Mucosa of rectum (tissue), 2 donors: Measurements from ENCODE around the gene TBXAS1.

Experiments
- H3K27ac ChIP-seq, 2 donors: one replicate each; pipeline ENCODE4 v1.7.0; 2013; ENCODE audit warnings: inconsistent platforms in 2 of 2, low read depth in 2 of 2, low read length in 2 of 2
- H3K27me3 ChIP-seq, 2 donors: one replicate each; pipeline ENCODE4 v1.7.0; 2013; ENCODE audit warnings: low read length in 2 of 2; ENCODE audit not compliant: control insufficient read depth in 2 of 2, insufficient read depth in 2 of 2
- H3K36me3 ChIP-seq, 2 donors: one replicate each; pipeline ENCODE4 v1.7.0; 2013; ENCODE audit warnings: low read length in 2 of 2; ENCODE audit not compliant: control insufficient read depth in 2 of 2, insufficient read depth in 2 of 2
- H3K4me1 ChIP-seq, 2 donors: one replicate each; pipeline ENCODE4 v1.7.0; 2013; ENCODE audit warnings: low read length in 2 of 2, mild to moderate bottlenecking in 1 of 2; ENCODE audit not compliant: control insufficient read depth in 2 of 2, insufficient read depth in 2 of 2
- H3K4me3 ChIP-seq, 2 donors: one replicate each; pipeline ENCODE4 v1.7.0; 2013; ENCODE audit warnings: low read length in 2 of 2
- H3K9ac ChIP-seq, 2 donors: one replicate each; pipeline ENCODE4 v1.7.0; 2013; ENCODE audit warnings: low read length in 2 of 2, low read depth in 1 of 2, mild to moderate bottlenecking in 1 of 2
- H3K9me3 ChIP-seq, 2 donors: one replicate each; pipeline ENCODE4 v1.7.0; 2013; ENCODE audit warnings: low read length in 2 of 2; ENCODE audit not compliant: control insufficient read depth in 2 of 2
- donor health status: healthy.
- donor health status: Normal muscosa, but diverticular disease.

Gene TBXAS1

DNA sequence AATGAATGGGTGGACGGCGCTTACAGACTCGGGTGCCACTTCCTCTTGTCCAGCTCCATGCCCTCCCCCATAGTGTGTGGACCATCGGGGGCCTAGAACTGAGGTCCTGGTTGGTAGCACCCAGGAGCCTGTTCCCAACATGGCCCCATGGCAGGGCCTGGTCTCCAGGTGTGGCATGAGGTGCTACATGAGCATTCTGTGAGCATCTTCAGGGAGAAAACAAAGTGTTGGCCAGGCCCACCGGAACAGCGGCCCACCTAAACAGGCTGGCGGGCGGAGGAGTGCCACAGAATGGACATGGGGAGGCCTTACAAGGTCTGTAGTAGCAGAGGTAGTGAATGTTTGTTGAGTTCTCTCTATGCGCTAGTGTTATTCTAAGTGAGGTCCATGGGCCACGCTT lies 156.7 kb downstream of the TBXAS1 start:
- Histone ChIP-seq H3K36me3 (no peaks in the 10 kb centered on the region), H3K4me1 (no peaks in the 10 kb centered on the region), H3K9ac (no peak overlapping the region), H3K4me3 (no peak overlapping the region), H3K27ac (no peak overlapping the region), H3K9me3 (no peaks in the 10 kb centered on the region), H3K27me3 (no peaks in the 10 kb centered on the region)

- Histone ChIP-seq H3K9ac (no peak overlapping the region), H3K4me1 (no peaks in the 10 kb centered on the region), H3K27me3 (no peaks in the 10 kb centered on the region), H3K36me3 (no peaks in the 10 kb centered on the region), H3K27ac (no peak overlapping the region), H3K9me3 (no peaks in the 10 kb centered on the region), H3K4me3 (no peak overlapping the region)
Measured at GRCh38 chr7:139987691-139988516, 158.8 kb downstream of the TBXAS1 start.

- Histone ChIP-seq H3K9ac (no peak overlapping the region), H3K9me3 (no peaks in the 10 kb centered on the region), H3K36me3 (no peaks in the 10 kb centered on the region), H3K4me3 (no peak overlapping the region), H3K4me1 (no peaks in the 10 kb centered on the region), H3K27ac (no peak overlapping the region), H3K27me3 (no peaks in the 10 kb centered on the region)
Measured at GRCh38 chr7:139989366-139990141, 160.5 kb downstream of the TBXAS1 start.

- H3K9ac ChIP-seq = no peak overlapping the region
Measured at GRCh38 chr7:139990142-139990535, 161.1 kb downstream of the TBXAS1 start.

GRCh38 chr7:139990571-139991268 lies 161.7 kb downstream of the TBXAS1 start:
- Histone ChIP-seq H3K27me3 (no peaks in the 10 kb centered on the region), H3K9ac (no peak overlapping the region), H3K4me3 (no peak overlapping the region), H3K9me3 (no peaks in the 10 kb centered on the region), H3K36me3 (no peaks in the 10 kb centered on the region), H3K4me1 (no peaks in the 10 kb centered on the region), H3K27ac (no peak overlapping the region)

More at GRCh38 chr7:139990142-139990535, 161.1 kb downstream of the TBXAS1 start:
- H3K4me3 ChIP-seq = no peak overlapping the region
- no peaks in the 10 kb centered on the region for H3K4me1 ChIP-seq
- H3K27me3 ChIP-seq = no peaks in the 10 kb centered on the region
- H3K36me3 ChIP-seq = no peaks in the 10 kb centered on the region
- no peaks in the 10 kb centered on the region for H3K9me3 ChIP-seq
- H3K27ac ChIP-seq = no peak overlapping the region

DNA sequence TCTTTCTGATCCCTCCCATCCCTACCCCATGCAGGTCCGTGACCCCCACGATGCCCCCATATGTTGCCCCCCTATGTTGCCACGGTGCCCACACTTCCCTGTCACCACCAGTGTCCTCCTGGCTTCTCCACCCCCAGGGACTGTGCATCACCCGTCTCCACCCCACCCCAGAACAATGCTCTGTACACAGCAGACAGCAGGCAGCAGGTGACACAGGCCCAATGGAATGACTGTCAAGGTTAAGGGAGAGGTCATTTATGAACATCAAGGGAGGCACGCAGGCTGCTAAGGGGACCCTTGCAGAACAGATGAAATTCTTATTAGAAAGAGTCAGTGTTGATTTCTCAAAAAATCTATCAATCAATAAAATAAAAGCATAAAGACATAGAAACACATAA lies 162.2 kb downstream of the TBXAS1 start:
- no peak overlapping the region for H3K4me3 ChIP-seq
- no peak overlapping the region for H3K27ac ChIP-seq
- no peaks in the 10 kb centered on the region for H3K36me3 ChIP-seq
- H3K9me3 ChIP-seq = no peaks in the 10 kb centered on the region
- H3K27me3 ChIP-seq = no peaks in the 10 kb centered on the region
- H3K9ac ChIP-seq = no peak overlapping the region
- H3K4me1 ChIP-seq = no peaks in the 10 kb centered on the region

- H3K27ac ChIP-seq = no peak overlapping the region
- no peak overlapping the region for H3K9ac ChIP-seq
- H3K9me3 ChIP-seq = no peaks in the 10 kb centered on the region
- H3K4me3 ChIP-seq = no peak overlapping the region
- no peaks in the 10 kb centered on the region for H3K27me3 ChIP-seq
- no peaks in the 10 kb centered on the region for H3K36me3 ChIP-seq
- no peaks in the 10 kb centered on the region for H3K4me1 ChIP-seq
Measured at GRCh38 chr7:139991911-139992310, 162.8 kb downstream of the TBXAS1 start.

DNA sequence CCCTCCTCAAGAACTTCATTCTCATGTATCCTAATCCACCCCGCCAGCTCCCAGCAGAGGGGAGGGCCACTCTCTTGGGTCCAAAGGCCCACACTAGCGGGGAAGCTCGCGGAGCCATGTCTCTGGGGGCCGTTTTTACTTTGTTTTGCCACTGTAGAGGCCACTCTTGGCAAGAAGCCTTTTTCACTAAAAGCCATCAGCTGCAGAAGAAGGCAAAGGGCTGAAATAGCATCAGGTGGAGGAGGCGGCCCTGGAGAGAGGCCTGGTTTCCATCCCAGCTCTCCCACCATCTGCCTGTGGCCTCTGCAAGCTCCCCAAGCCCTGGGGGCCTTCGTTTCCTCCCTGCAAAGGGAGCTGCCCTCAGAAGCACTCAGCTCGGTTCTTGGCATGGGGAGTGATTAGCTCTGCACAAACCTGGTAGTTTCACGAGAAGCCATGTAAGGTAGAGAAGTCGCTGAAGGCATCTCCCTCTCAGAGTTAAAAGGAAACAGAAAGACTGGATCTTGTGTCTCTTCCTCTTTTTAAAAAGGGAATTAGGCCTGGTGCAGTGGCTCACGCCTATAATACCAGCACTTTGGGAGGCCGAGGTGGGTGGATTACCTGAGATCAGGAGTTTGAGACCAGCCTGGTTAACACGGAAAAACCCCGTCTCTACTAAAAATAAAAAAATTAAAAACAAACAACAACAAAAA lies 163.4 kb downstream of the TBXAS1 start:
- no peaks in the 10 kb centered on the region for H3K27me3 ChIP-seq
- H3K27ac ChIP-seq = no peak overlapping the region
- no peaks in the 10 kb centered on the region for H3K4me1 ChIP-seq
- H3K9ac ChIP-seq = no peak overlapping the region
- H3K9me3 ChIP-seq = no peaks in the 10 kb centered on the region
- no peak overlapping the region for H3K4me3 ChIP-seq
- no peaks in the 10 kb centered on the region for H3K36me3 ChIP-seq

DNA sequence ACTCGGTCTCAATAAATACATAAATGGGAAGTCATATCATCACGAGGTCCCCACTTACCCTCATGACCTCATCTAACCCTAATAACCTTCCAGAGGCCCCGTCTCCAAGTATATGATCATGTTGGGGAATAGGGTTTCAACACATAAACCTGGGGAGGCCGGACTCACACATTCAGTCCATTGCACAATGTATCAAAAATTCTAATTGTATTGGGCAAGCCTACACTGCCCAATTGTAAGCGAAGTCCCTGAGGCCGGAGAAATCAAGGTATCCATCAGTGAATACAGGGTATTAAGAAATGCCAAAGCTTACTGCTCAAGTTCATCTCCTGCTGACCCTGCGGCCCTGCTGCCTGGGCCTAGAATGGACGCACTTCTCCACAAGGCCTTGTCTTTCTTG lies 164.1 kb downstream of the TBXAS1 start:
- Histone ChIP-seq H3K27ac (no peak overlapping the region), H3K9ac (no peak overlapping the region)

More for the DNA sequence above, 164.1 kb downstream of the TBXAS1 start:
- Histone ChIP-seq H3K27me3 (no peaks in the 10 kb centered on the region), H3K9me3 (no peaks in the 10 kb centered on the region), H3K4me3 (no peak overlapping the region), H3K4me1 (no peaks in the 10 kb centered on the region), H3K36me3 (no peaks in the 10 kb centered on the region)
